SIG-M5 (cell line): ENCODE measurements around the gene DNMBP.
"Not testable (repeated sequence)": the region's sequence is repeated elsewhere in the genome, so short reads cannot be mapped to it uniquely, and the experiment has no call there.

Experiments
- DNase-seq: peaks from one replicate; lab custom pipeline; 2025; lab: John Stamatoyannopoulos, UW

DNMBP gene

DNA sequence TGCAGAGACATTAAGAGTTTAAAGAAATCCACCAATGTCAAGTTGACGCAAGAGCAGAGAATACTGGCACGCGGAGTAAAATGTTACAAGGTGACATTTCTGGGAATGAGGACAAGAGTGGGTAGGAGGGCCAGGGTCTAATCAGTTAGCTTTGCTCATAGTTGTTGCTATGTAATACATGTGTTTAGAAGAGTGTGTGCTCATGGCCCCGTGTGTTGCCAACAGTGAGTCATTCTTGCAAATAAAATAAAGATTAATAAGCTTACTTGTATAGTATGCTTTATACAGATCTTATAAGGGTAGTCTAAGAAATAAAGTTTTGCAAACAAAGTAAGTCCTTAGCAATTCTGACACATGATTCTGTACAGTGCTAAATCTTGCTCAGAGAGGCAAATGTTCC lies 64.5 kb downstream of the DNMBP start:
- no peak for DNase-seq

GRCh38 chr10:99944860-99945259 lies 64.9 kb downstream of the DNMBP start:
- DNase-seq = no peak

DNA sequence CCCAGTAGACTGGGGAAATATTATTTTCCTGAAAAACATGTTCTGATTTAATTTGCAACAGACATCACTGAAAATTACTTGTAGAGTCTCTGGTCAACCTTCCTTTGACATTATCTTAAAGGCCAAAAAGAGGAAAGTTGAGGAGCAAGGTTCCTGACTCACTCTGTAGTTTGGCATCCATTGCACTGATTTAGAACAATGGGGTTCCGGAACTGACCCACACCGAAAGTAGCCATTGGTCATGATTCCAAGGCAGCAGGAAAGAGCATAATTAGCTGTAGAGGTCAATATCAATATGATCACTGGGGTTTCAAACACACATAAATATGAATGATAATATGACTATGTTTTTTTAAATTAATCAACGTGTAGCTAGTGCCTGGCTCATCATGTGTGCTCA lies 65.8 kb downstream of the DNMBP start:
- no peak for DNase-seq

DNA sequence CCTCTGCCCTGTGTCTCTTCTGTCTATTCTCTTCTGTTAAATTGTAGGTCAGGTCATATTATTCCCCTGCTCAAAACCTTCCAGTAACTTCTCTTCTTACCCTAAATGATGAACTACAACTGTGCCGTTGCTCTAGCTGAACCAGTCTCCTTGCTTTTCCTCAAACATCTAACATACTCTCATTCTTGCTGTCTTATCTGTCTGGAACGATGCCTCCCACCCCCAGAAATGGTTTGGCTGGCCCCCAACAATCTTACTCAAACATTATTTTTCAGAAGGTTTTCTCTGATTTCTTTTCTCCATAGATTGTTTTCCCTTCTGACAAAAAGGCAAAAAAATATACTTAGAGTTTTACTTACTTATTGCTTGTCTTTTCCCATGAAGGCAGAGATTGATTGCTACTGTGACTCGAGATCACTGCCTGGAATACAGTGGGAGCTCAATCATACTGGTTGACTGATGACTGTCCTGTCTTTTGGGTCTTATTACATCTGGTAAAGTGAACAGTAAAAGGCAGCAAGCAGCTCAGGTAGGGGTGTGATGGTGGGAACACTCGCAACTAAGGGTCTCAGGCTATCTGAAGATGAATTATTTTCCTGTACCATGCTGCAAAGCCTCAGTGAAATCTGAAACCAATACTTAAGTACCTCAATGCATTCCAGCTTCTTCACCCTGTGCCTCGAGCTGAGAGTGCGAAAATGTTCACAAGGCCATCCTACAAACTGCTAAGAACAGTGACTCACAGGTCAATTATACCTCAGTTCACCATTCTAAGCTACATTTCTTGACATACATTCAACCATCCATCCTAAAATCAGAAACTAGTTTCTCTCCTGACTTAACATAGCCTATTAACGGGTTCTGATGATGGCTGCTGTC lies 67.6 kb downstream of the DNMBP start:
- no peak for DNase-seq

DNA sequence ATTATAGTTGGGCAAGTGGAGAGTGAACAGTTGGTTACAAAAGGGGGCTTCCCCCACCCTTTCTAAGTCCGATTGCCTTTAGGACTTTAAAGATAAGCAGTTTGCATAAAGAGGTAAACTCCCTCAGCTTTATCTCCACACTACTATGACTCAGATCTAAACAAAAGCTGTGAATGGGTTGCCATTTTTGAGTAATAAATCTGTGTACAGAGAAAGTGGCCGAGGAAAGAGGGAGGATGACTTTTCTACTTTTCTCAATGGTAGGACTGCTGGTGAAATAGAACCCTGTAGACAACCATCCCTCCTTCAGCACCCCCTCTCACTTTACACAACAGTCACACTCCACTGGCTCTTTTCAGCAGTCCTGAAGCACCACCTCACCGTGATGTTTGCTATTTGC lies 71.2 kb downstream of the DNMBP start:
- no peak for DNase-seq

DNA sequence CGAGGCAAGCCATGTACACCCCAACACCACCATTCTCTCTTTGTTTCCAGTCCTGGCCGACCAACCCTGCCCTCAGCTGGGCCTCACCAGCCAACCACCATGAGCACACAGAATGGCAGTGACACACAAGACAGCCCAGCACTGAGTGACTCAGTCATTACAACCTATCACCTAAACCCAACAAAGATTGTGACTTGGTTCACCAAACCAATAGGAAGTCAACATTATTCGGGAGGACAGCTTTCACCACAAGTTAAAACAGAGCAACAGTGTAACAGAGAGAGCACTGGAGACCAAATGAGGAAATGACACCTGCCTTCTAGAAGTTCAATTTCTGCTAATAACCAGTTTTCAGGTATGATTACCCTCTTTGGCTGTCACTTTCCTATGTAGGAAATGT lies 72.1 kb downstream of the DNMBP start:
- no peak for DNase-seq

GRCh38 chr10:99932203-99932957 lies 77.4 kb downstream of the DNMBP start:
- not testable (repeated sequence) for DNase-seq

- DNase-seq = no peak
These were observed 78.8 kb downstream of the DNMBP start for GRCh38 chr10:99930731-99931550.

- DNase-seq = no peak
These were observed 80.4 kb downstream of the DNMBP start for GRCh38 chr10:99929360-99929759.

DNA sequence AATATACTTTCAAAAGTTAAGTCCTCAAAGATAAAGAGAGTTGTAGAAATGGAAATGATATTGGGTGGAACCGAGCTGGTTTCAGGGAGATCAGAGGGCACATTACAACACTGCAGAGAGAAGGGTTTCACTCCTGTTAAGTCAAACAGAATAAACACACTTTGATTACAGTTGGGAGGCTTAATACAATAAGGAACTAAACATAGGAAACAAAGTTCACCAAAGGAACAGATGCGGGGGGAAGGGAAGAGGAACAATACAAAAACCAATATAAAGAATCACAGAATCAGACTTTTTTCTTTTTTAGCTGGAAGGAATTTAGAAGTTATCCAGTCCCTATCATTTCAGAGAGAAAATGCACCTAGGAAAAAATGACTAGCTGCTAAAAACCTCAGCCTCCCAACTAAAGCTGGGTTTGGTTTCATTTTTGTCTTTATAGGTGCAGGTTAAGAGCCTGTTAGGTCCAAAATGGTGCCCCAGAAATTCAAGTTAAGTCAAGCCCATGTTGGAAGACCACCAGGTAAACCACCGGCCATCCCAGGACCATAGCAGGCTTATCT lies 81.9 kb downstream of the DNMBP start:
- no peak for DNase-seq

DNA sequence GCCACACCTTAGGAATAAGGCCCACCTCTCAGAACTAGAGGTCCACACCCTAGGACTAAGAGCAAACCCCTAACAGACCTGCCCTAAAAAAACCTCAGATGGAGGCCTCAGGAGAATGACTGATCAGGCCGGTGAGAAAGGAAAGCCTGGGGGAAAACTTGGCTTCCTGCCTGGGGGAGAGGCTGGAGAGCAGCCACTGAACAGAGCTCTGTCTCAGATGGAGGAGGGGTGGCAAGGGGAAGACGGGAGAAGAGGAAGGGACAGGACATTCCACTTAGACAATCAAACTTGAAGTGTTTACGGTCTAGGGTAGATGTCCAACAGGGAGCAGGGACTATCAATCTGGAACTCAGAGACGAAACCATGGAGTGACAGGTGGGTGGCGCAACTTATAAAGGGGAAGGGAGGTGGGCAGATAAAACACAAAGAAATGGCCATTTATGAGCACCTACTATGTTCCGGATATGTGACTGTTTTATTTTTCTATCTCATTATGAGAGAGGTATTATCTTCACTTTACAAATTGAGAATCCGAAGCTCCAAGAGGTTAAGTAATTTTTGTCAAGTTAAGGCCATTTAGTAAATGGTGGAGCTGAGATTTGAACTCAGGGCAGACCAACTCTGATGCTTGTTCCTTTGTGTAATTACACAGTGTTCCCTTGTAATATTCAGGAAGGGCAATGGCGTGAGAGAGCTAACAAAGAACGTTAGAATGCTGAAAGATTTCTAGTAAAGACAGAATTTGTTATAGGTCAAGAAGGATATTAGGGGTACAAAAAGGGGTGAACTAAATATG lies 82.6 kb downstream of the DNMBP start:
- DNase-seq = no peak

GRCh38 chr10:99924451-99925255 lies 85.1 kb downstream of the DNMBP start:
- no peak for DNase-seq

GRCh38 chr10:99921948-99922347 lies 87.8 kb downstream of the DNMBP start:
- no peak for DNase-seq

GRCh38 chr10:99920901-99921300 lies 88.8 kb downstream of the DNMBP start:
- DNase-seq = no peak

DNA sequence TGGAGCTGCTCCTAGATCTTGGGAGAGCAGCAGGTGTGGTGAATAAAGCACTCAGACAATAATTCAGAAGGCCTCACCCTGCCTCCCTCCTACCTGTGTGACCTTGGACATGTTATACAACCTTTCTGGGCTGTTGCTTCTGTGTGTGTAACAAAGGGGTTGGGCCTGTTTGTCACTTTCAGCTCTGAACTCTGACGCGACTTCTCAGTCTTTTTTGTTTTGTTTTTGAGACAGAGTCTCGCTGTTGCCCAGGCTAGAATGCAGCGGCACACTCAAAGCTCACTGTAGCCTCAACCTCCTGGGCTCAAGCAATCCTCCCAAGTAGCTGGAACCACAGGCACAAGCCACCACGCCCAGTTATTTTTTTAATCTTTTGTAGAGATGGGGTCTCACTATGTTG lies 89.3 kb downstream of the DNMBP start:
- no peak for DNase-seq

GRCh38 chr10:99917963-99918825 lies 91.6 kb downstream of the DNMBP start:
- DNase-seq = no peak

- DNase-seq = no peak
These were observed 93.0 kb downstream of the DNMBP start for GRCh38 chr10:99916776-99917175.

- no peak for DNase-seq
These were observed 94.3 kb downstream of the DNMBP start for GRCh38 chr10:99915414-99915813.

DNA sequence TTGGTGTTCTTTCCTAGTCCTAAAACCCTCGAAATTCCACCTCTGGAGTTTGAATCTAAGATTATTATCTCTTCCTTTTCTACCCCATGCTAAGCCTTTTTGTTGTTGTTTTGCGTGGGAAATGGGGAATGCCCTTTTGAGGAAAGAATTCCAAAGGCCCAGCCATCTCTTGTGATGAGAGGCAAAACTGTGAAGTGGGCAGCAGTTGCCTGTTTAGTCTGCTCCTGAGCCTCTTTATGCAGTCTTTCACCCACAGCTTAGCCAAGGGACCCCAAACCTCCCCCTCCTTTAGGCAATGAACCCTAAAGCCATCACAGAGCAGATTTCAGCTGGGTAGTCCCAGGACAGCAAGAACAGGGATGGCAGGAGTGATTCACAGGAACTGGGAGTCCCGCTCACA lies 95.5 kb downstream of the DNMBP start:
- DNase-seq = no peak
